ENCODE results near the gene SNX24. TPM values are rescaled to one million over a fixed set of nuclear protein-coding genes. Genes with fewer than 3 reads are reported as not detected.

Gene SNX24
- total and polyA plus RNA-seq, 2 donors (not counting 1 experiment from before 2014, with no cell fraction given), result 13.4 to 22.3 TPM

GRCh38 chr5:122921826-122922225 is 76.4 kb downstream of the SNX24 start:
- no peak overlapping the region for H3K4me2 ChIP-seq (ENCODE audit: extremely low read depth, insufficient read depth, low read length)
- H3K4me1 ChIP-seq (ENCODE audit: control insufficient read depth, extremely low read depth, insufficient read depth, low read length), result no peaks in the 10 kb centered on the region
- TF ChIP-seq EZH2 (IDR thresholded peaks at IDR 0.05; ENCODE audit: low read length, missing control alignments), result no peak
- TF ChIP-seq, protein P1, sequence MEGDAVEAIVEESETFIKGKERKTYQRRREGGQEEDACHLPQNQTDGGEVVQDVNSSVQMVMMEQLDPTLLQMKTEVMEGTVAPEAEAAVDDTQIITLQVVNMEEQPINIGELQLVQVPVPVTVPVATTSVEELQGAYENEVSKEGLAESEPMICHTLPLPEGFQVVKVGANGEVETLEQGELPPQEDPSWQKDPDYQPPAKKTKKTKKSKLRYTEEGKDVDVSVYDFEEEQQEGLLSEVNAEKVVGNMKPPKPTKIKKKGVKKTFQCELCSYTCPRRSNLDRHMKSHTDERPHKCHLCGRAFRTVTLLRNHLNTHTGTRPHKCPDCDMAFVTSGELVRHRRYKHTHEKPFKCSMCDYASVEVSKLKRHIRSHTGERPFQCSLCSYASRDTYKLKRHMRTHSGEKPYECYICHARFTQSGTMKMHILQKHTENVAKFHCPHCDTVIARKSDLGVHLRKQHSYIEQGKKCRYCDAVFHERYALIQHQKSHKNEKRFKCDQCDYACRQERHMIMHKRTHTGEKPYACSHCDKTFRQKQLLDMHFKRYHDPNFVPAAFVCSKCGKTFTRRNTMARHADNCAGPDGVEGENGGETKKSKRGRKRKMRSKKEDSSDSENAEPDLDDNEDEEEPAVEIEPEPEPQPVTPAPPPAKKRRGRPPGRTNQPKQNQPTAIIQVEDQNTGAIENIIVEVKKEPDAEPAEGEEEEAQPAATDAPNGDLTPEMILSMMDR (conservative IDR thresholded peaks at IDR 0.05 in 1 of 2, IDR thresholded peaks at IDR 0.05 in 1 of 2; ENCODE audit: low read depth in 1 of 2, low read length in 2 of 2), result no peak
- no peaks in the 10 kb centered on the region for H3K9me3 ChIP-seq (ENCODE audit: control insufficient read depth, insufficient read depth, low read depth, low read length)
- DNase-seq (ENCODE audit: low read depth in 2 of 2), result peak in 1 of 2 donors; percentile 18
- H3K79me2 ChIP-seq (ENCODE audit: control insufficient read depth, insufficient read depth, low read length), result no peaks in the 10 kb centered on the region
- no peak overlapping the region for H3K4me3 ChIP-seq (replicated peaks in 1 of 4; ENCODE audit: control extremely low read depth in 1 of 4, insufficient read depth in 1 of 4, low read depth in 3 of 4, low read length in 4 of 4)
- no peaks in the 10 kb centered on the region for H3K27me3 ChIP-seq (ENCODE audit: control insufficient read depth, insufficient read depth, low read length)
- no peaks in the 10 kb centered on the region for H3K36me3 ChIP-seq (ENCODE audit: control insufficient read depth, insufficient read depth, low read length)
- H2AFZ ChIP-seq (ENCODE audit: low read length), result no peak overlapping the region
- no peak overlapping the region for H3K27ac ChIP-seq (ENCODE audit: insufficient read depth, low read length)
- no peak overlapping the region for H3K9ac ChIP-seq (ENCODE audit: insufficient read depth, low read length)
- no peaks in the 10 kb centered on the region for H4K20me1 ChIP-seq (ENCODE audit: control insufficient read depth, extremely low read depth, insufficient read depth, low read length)

DNA sequence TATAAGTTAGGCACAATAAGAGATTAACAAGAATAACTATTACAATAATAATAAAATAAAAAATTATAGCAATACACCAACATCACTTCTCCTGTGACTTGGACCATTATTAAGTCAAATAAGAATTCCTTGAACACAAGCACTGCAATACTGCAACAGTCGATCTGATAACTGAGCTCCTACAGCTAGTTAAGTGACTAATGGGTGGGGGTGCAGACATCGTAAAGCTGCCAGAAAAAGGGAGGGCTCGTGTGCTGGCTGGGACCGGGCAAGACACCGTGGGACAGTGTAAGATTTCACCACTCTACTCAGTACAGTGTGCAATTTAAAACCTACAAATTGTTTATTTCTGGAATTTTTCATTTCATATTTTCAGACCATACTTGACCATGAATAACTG is 78.8 kb downstream of the SNX24 start:
- Histone ChIP-seq H4K20me1 (ENCODE audit: control insufficient read depth, extremely low read depth, insufficient read depth, low read length) (no peaks in the 10 kb centered on the region), H3K4me3 (replicated peaks in 1 of 4; ENCODE audit: control extremely low read depth in 1 of 4, insufficient read depth in 1 of 4, low read depth in 3 of 4, low read length in 4 of 4) (no peak overlapping the region), H3K27ac (ENCODE audit: insufficient read depth, low read length) (no peak overlapping the region), H3K4me2 (ENCODE audit: extremely low read depth, insufficient read depth, low read length) (no peak overlapping the region), H2AFZ (ENCODE audit: low read length) (no peak overlapping the region), H3K9me3 (ENCODE audit: control insufficient read depth, insufficient read depth, low read depth, low read length) (no peaks in the 10 kb centered on the region), H3K9ac (ENCODE audit: insufficient read depth, low read length) (no peak overlapping the region), H3K27me3 (ENCODE audit: control insufficient read depth, insufficient read depth, low read length) (no peaks in the 10 kb centered on the region), H3K4me1 (ENCODE audit: control insufficient read depth, extremely low read depth, insufficient read depth, low read length) (no peaks in the 10 kb centered on the region), H3K79me2 (ENCODE audit: control insufficient read depth, insufficient read depth, low read length) (no peaks in the 10 kb centered on the region), H3K36me3 (ENCODE audit: control insufficient read depth, insufficient read depth, low read length) (no peaks in the 10 kb centered on the region)
- TF ChIP-seq, protein P1 (conservative IDR thresholded peaks at IDR 0.05 in 1 of 2, IDR thresholded peaks at IDR 0.05 in 1 of 2; ENCODE audit: low read depth in 1 of 2, low read length in 2 of 2), result no peak
- TF ChIP-seq EZH2 (IDR thresholded peaks at IDR 0.05; ENCODE audit: low read length, missing control alignments), result no peak
- DNase-seq (ENCODE audit: low read depth in 2 of 2), result peak; percentile 61 to 65

DNA sequence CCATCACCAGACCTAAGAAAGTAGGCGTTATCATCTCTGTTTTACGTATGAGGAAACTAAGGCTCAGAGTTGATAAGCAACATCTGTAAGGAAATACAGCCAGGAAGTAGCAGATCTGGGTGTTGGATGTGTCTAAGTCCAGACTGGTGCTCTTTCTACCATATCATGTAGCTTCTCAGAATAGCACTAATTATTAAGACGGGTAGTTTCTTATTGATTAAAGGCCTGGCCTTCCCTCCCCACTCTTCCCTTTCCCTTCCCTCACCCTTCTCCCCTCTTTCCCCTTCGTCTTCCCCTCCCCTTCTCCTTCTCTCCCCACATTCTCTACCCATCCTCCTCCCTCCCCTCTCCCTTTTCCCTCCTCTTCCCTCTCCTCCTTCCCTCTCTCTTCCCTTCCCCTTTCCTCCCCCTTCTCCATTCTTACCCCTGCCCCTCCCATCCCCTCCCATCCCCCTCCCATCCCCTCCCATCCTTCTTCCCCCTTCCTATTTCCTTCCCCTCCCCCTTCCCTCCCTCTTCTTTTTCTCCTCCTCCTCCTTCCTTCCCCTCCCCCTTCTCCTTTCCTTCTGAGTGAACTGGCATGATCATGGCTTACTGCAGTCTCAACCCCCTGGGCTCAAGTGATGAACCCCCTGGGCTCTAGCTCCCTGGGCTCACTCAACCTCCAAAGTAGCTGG is 79.4 kb downstream of the SNX24 start:
- DNase-seq (ENCODE audit: low read depth in 2 of 2), result no peak

More for the DNA sequence above, 79.4 kb downstream of the SNX24 start:
- Histone ChIP-seq H3K27ac (ENCODE audit: insufficient read depth, low read length) (no peak overlapping the region), H3K4me3 (replicated peaks in 1 of 4; ENCODE audit: control extremely low read depth in 1 of 4, insufficient read depth in 1 of 4, low read depth in 3 of 4, low read length in 4 of 4) (no peak overlapping the region), H3K9ac (ENCODE audit: insufficient read depth, low read length) (no peak overlapping the region), H3K79me2 (ENCODE audit: control insufficient read depth, insufficient read depth, low read length) (no peaks in the 10 kb centered on the region), H3K36me3 (ENCODE audit: control insufficient read depth, insufficient read depth, low read length) (no peaks in the 10 kb centered on the region), H2AFZ (ENCODE audit: low read length) (no peak overlapping the region), H3K4me2 (ENCODE audit: extremely low read depth, insufficient read depth, low read length) (no peak overlapping the region), H4K20me1 (ENCODE audit: control insufficient read depth, extremely low read depth, insufficient read depth, low read length) (no peaks in the 10 kb centered on the region), H3K27me3 (ENCODE audit: control insufficient read depth, insufficient read depth, low read length) (no peaks in the 10 kb centered on the region), H3K9me3 (ENCODE audit: control insufficient read depth, insufficient read depth, low read depth, low read length) (no peaks in the 10 kb centered on the region), H3K4me1 (ENCODE audit: control insufficient read depth, extremely low read depth, insufficient read depth, low read length) (no peaks in the 10 kb centered on the region)
- TF ChIP-seq, protein P1 (conservative IDR thresholded peaks at IDR 0.05 in 1 of 2, IDR thresholded peaks at IDR 0.05 in 1 of 2; ENCODE audit: low read depth in 1 of 2, low read length in 2 of 2), result no peak
- no peak for TF ChIP-seq EZH2 (IDR thresholded peaks at IDR 0.05; ENCODE audit: low read length, missing control alignments)
